Fibroblast of pulmonary artery (primary cell): ENCODE measurements around the gene SEC23B.

Source experiments
- DNase-seq: peaks from one replicate; pipeline ENCODE4 v3.0.0-alpha.2; 2010; ENCODE audit warnings: low read depth
- H3K4me3 ChIP-seq: replicated peaks from 2 replicates; pipeline ENCODE4 v1.5.1; 2011; ENCODE audit warnings: low read depth, mild to moderate bottlenecking, control low read depth, low read length, moderate library complexity
- CTCF ChIP-seq: IDR thresholded peaks from 2 replicates; pipeline ENCODE4 v1.5.1; 2011; ENCODE audit warnings: mild to moderate bottlenecking, control low read depth, low read length, inconsistent platforms; ENCODE audit errors: missing control alignments

Gene SEC23B

GRCh38 chr20:18585134-18585533 is 77.4 kb downstream of the SEC23B start:
- no peak for TF ChIP-seq CTCF
- no peak overlapping the region for H3K4me3 ChIP-seq
- peak; percentile 52 for DNase-seq

GRCh38 chr20:18587665-18588573 is 80.2 kb downstream of the SEC23B start, which contains the start of gene DTD1:
DTD1 (plus strand) TSS chr20:18588054; CDS start chr20:18588073, 19 bp downstream.
- H3K4me3 ChIP-seq: peak within 1 kb of the TSS; percentile 81
- peak; percentile 38 for TF ChIP-seq CTCF
- peak; percentile 90 for DNase-seq

GRCh38 chr20:18588574-18588933 is 80.8 kb downstream of the SEC23B start:
- TF ChIP-seq CTCF: no peak
- DNase-seq: no peak
- H3K4me3 ChIP-seq: peak overlapping the region; percentile 81

GRCh38 chr20:18589941-18590674 is 82.4 kb downstream of the SEC23B start:
- no peak for TF ChIP-seq CTCF
- peak; percentile 4 for DNase-seq
- H3K4me3 ChIP-seq: no peak overlapping the region

GRCh38 chr20:18596270-18596669 is 88.5 kb downstream of the SEC23B start:
- no peak overlapping the region for H3K4me3 ChIP-seq
- DNase-seq: no peak
- no peak for TF ChIP-seq CTCF

- no peak overlapping the region for H3K4me3 ChIP-seq
- DNase-seq: no peak
- no peak for TF ChIP-seq CTCF
Measured at GRCh38 chr20:18609741-18610140, 102.0 kb downstream of the SEC23B start.
